Stimulated activated CD8-positive, alpha-beta memory T cell treated with anti-CD3 and anti-CD28 coated beads, Interleukin-12 subunit alpha, Interleukin-12 subunit beta, amount 100 ng/mL, for 1 hour (primary cell): ENCODE measurements around the gene CBLL1.

Experiments used
- DNase-seq: peaks from one replicate; pipeline ENCODE4 v3.0.0-alpha.2; 2020; ENCODE audit warnings: low read depth

Gene CBLL1

DNA sequence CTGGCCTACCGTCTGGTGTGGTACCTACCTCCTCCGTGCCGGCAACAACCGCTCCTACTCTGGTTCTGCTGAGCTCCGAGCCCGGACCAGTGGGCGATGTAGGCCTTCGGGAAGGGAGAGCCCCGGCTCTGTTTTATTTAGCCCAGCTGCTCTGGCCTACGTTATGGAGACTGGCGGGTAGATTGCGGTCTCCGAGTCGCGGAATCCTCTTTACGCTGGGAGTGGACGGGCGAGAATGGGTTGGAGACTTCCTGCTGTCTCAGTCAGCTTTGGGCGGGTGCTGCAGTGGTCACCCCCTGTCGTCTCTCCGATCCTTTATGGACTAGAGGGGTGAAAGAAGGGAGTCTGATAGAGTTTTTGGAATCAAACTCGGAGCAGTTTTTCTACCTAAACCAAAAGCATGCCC lies 406 bp downstream of the CBLL1 start:
- no peak for DNase-seq

DNA sequence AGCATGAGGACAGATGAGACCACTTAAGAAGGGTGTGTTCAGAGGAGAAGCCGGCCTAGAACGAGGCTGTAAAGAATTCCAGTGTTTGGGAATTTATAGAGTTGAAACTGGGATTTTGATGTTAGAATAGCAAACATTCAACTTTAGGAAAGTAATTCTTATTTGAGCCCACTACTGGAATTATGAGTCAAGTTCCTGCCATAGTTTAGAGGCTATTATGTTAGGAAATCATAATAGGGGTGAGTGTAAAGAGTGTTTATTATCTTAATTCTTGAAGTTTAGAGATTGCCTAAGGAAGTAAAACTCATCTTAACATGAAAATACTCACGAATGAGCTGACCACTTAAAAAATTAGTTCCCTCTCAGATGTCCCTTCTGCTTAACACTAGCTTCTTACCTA lies 2.1 kb downstream of the CBLL1 start:
- DNase-seq: no peak

- DNase-seq: no peak
These were observed 7.2 kb downstream of the CBLL1 start for GRCh38 chr7:107751113-107751512.

- no peak for DNase-seq
These were observed 10.7 kb downstream of the CBLL1 start for GRCh38 chr7:107754642-107755041.

DNA sequence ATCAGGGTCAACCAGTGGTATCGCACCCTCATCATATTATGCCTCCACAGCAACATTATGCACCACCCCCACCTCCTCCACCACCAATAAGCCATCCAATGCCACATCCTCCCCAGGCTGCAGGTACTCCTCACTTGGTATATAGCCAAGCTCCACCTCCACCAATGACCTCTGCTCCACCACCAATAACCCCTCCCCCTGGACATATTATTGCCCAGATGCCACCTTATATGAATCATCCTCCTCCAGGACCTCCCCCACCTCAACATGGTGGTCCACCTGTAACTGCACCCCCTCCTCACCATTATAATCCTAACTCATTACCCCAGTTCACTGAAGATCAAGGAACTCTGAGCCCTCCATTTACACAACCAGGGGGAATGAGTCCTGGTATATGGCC lies 14.7 kb downstream of the CBLL1 start:
- no peak for DNase-seq

- no peak for DNase-seq
These were observed 23.4 kb downstream of the CBLL1 start for GRCh38 chr7:107767391-107767790.

DNA sequence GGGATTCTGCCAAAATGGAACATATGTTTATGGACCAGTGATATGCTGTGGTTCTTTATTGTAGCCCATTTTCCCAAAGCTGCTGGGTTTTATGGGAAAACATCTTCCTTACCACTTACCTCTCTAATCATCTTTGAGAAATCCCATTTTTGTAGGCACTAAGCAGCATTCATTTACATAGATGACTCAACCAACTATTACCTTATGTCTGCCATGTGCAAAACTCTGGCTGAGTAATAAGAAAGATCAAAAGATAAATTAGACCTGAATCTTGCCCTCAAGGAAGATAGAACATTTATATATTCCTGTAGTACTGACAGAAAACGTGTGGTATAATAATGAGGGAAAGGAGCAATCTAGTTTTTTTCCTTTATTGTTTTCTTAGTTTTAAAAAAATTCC lies 24.3 kb downstream of the CBLL1 start:
- no peak for DNase-seq

- DNase-seq: no peak
These were observed 29.1 kb downstream of the CBLL1 start for GRCh38 chr7:107773027-107773426.

GRCh38 chr7:107777702-107778101 lies 33.8 kb downstream of the CBLL1 start:
- DNase-seq: no peak

GRCh38 chr7:107778283-107778682 lies 34.3 kb downstream of the CBLL1 start:
- no peak for DNase-seq

DNA sequence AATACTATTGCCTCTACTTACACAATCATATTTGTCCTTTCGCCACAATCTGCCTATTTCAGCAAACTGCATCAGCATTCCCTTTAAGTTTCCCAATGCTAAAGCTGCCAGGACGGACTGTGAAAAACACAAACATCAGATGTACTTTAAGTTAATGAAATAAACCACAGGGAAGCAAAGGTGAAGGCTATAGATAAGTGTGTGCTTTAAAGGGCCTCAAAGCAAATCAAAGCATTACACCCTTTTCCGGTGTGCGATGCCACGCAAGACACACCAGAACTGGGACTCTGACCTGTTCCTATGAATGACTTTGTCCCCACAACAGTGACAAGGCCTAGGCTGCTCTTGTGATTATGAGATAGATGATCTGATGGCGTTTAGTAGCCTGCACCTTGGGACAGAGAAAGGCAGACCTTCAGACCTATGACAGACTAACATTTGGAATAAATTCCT lies 35.7 kb downstream of the CBLL1 start:
- DNase-seq: no peak

- DNase-seq: no peak
These were observed 38.4 kb downstream of the CBLL1 start for GRCh38 chr7:107782374-107782773.

DNA sequence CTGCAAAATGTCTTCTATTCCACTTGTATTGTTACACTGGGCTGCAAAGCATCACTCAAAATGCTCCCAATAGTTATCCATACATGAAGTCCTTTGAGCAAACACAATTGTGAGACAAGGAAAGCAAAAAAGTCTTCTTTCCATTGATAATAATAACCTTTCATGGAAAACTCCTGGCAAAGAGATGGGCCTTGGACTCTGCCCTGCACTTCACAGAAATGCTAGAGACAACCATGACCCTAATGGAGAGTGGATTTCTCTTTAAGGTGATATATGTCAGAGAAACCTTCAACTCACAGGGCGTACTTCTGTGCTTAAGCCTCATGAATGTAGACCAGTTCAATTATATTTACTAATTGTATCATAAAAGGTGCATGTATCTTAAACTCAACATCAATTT lies 39.7 kb downstream of the CBLL1 start:
- DNase-seq: no peak

- DNase-seq: no peak
These were observed 41.2 kb downstream of the CBLL1 start for GRCh38 chr7:107785170-107785569.

GRCh38 chr7:107785926-107786325 lies 42.0 kb downstream of the CBLL1 start:
- no peak for DNase-seq

DNA sequence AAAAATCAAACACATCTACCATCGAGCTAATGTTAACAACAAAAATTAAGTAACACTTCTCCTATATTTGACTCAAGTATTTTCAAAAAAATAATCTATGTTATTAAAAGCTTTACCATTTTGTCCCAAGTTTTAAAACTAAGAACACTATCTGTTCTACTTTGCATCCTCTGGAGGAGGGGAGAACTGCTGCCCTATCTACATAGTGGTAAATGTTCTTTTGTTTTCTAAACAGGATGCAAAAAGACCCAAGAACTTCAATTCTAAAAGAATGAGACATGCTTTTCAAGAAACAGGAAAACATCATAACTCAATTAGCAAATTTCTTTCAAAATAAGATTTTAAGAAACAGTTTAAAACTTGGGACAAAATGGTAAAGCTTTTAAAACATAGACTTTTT lies 44.3 kb downstream of the CBLL1 start:
- no peak for DNase-seq

DNA sequence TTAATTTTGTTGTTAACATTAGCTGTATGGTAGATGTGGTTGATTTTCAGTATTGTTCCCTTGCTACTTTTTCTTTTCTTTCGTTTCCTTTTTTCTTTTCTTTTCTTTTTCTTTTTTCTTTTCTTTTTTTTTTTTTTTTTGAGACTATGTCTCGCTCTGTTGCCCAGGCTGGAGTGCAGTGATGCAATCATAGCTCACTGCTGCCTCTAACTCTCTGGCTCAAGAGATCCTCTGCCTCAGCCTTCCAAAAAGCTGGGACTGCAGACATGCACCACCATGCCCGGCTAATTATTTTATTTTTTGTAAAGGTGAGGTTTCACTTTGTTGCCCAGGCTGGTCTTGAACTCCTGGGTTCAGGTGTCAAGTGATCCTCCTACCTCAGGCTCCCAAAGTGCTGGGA lies 44.7 kb downstream of the CBLL1 start:
- DNase-seq: no peak

GRCh38 chr7:107789647-107790046 lies 45.7 kb downstream of the CBLL1 start:
- no peak for DNase-seq

GRCh38 chr7:107792364-107792763 lies 48.4 kb downstream of the CBLL1 start:
- DNase-seq: no peak

DNA sequence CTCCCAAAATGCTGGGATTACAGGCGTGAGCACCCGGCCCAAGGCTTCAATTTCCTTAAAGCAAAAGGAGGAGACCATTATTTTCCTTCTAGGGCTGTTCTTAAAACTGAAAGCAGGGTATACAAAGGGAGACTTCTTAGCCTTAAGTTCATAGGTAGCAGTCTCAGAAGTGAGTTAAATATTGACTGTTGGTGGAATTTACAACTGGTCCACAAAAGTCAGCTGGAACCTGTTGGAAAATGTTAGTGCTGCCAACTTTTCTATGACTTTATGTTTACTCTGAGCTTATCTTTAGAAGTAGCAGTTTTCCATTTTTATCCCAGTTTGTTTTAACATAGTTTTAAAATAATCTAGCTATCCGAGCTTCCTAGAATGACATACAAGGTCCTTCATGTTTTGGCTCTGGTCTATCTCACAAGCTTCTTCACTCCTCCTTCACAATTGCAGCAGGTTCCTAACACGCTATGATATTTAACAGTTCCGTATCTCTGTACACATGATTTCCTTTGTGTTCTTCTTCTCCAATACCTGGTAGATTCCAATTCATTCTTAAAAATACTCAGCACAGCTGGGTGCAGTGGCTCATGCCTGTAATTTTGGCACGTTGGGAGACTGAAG lies 55.8 kb downstream of the CBLL1 start:
- DNase-seq: no peak

DNA sequence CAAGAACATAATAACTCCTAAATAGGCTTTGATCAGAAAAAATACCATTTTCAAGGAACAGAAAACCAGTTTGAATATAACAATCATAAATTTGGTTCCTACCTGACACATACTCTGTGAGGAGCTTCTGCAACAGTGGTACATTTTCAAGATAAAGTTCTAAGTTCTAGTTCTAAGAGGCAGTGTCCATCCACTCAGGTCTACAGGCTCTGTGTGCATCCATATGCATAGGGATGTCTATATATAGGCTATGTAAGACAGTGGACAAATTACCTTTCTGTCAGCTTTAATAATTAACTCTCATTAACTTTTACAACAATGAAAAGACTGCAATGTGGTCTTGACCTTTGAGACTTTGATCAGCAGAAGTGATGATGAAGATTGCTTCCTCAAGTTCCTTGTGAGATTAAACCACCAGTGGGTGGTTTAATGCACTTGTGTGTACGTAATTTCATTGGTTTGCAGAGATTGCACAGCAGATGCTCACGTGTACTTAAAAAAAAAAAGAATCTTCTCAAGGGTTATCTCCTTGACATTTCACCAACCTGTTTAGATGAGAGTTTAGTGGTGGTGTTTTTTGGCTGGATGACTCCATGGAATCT lies 59.2 kb downstream of the CBLL1 start, which contains the start of gene SLC26A3:
SLC26A3 (minus strand) TSS at position 215 of the 602 bp plus-strand sequence. CDS start 8,714 bp downstream, outside the sequence.
- no peak for DNase-seq

DNA sequence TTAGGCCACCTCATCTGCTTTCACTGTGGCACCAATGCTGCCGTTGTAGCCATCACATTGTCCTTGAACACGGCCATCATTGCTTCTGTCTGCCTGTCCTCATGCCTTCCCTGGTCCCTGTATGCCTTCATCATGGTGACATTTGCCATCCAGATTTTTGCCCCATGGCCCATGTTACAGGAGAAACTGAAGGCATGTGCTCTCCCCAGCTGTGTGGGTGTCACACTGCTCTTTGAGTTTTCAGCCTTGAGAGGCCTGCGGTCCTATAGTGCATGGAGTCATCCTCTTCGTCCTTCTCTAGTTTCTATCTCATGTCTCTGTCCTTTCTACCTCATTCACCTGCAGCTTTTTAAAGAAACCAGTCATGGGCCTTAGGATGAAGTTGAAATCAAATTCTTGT lies 65.2 kb downstream of the CBLL1 start:
- DNase-seq: no peak

DNA sequence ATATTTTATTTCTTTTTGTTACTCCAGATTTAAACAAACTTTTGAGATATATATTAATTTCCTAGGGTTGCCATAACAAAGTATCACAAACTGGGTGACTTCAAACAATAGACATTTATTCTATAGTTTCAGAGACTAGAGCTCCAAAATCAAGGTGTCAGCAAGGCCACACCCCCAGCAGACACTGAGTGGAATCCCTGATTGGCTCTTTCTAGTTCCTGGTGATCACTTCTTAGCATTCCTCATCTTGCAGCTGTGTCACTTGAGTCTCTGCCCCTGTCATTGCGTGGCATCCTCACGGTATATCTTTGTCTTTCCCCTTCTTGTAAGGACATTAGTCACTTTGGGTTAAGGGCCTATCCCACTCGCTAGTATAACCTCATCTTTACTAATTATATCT lies 66.7 kb downstream of the CBLL1 start:
- DNase-seq: no peak
